Naive thymus-derived CD4-positive, alpha-beta T cell (primary cell): Measurements from ENCODE around the gene INPP5F. TPM values are rescaled to one million over a fixed set of nuclear protein-coding genes. Genes with fewer than 3 reads are reported as not detected.
"Not testable (repeated sequence)": the region's sequence is repeated elsewhere in the genome, so short reads cannot be mapped to it uniquely, and the experiment has no call there.

Experiments used
- ATAC-seq: fragments of 150-1000 bp; cut with Tn5 transposase; 2 replicates; pipeline ENCODE4 v1.10.0; 2021; ENCODE audit warnings: mild to moderate bottlenecking, moderate library complexity
- CTCF ChIA-PET: fragments of 350-600 bp; sonication (Branson Sonifier 250); formaldehyde crosslinking; loops from one replicate; lab custom pipeline; 2021; ENCODE audit warnings: antibody characterized with exemption; lab: Charles Lee
- POLR2A ChIA-PET: fragments of 350-600 bp; sonication (Branson Sonifier 250); formaldehyde crosslinking; loops from one replicate; lab custom pipeline; 2021; ENCODE audit warnings: antibody characterized with exemption, inconsistent platforms; lab: Charles Lee
- DNase-seq, 9 donors: peaks; one replicate each; pipeline versions ENCODE4 v3.0.0 to v3.0.0-alpha.2; 2020 to 2022; ENCODE audit warnings: mixed read lengths in 1 of 9
- H3K27ac ChIP-seq: one replicate; pipeline ENCODE4 v1.7.0; 2013; ENCODE audit warnings: mild to moderate bottlenecking, low read depth, low read length, moderate library complexity
- H3K27me3 ChIP-seq, 2 donors: one replicate each; pipeline ENCODE4 v1.7.0; 2013; ENCODE audit warnings: low read length in 2 of 2, mild to moderate bottlenecking in 2 of 2, moderate library complexity in 2 of 2; ENCODE audit not compliant: control insufficient read depth in 2 of 2, insufficient read depth in 2 of 2
- H3K36me3 ChIP-seq, 3 experiments: 1 replicate in 2 of 3; 2 replicates in 1 of 3; pipeline ENCODE4 v1.7.0; 2013; ENCODE audit warnings: low read length in 3 of 3, mild to moderate bottlenecking in 3 of 3, moderate library complexity in 1 of 3; ENCODE audit not compliant: insufficient read depth in 3 of 3, control insufficient read depth in 2 of 3
- H3K4me1 ChIP-seq, 2 donors: one replicate each; pipeline ENCODE4 v1.7.0; 2013; ENCODE audit warnings: low read length in 2 of 2, mild to moderate bottlenecking in 2 of 2, moderate library complexity in 1 of 2; ENCODE audit not compliant: control insufficient read depth in 2 of 2, insufficient read depth in 2 of 2
- H3K4me3 ChIP-seq: 2 replicates; pipeline ENCODE4 v1.7.0; 2013; ENCODE audit warnings: mild to moderate bottlenecking, low read length
- H3K9me3 ChIP-seq, 3 experiments: 1 replicate in 2 of 3; 2 replicates in 1 of 3; pipeline ENCODE4 v1.7.0; 2013; ENCODE audit warnings: low read length in 3 of 3; ENCODE audit not compliant: control insufficient read depth in 2 of 3
- H3K27ac Mint-ChIP-seq, 9 donors: one replicate each; pipeline ENCODE4 v1.8.0; 2020 to 2022; ENCODE audit warnings: mixed read lengths in 9 of 9, mild to moderate bottlenecking in 8 of 9, moderate library complexity in 5 of 9, inconsistent platforms in 2 of 9
- H3K27me3 Mint-ChIP-seq, 5 donors: one replicate each; pipeline ENCODE4 v1.8.0; 2021 to 2022; ENCODE audit warnings: mixed read lengths in 5 of 5, mild to moderate bottlenecking in 1 of 5
- H3K36me3 Mint-ChIP-seq, 5 donors: one replicate each; pipeline ENCODE4 v1.8.0; 2020 to 2022; ENCODE audit warnings: mixed read lengths in 5 of 5, mild to moderate bottlenecking in 3 of 5, inconsistent platforms in 1 of 5
- H3K4me1 Mint-ChIP-seq, 7 donors: one replicate each; pipeline ENCODE4 v1.8.0; 2020 to 2022; ENCODE audit warnings: mixed read lengths in 7 of 7, mild to moderate bottlenecking in 3 of 7, inconsistent platforms in 1 of 7
- H3K4me3 Mint-ChIP-seq, 10 donors: one replicate each; pipeline ENCODE4 v1.8.0; 2020 to 2022; ENCODE audit warnings: mild to moderate bottlenecking in 10 of 10, mixed read lengths in 10 of 10, moderate library complexity in 6 of 10, inconsistent platforms in 2 of 10
- H3K9me3 Mint-ChIP-seq, 11 donors: one replicate each; pipeline ENCODE4 v1.8.0; 2020 to 2022; ENCODE audit warnings: mixed read lengths in 11 of 11, mild to moderate bottlenecking in 4 of 11, inconsistent platforms in 1 of 11, moderate library complexity in 1 of 11
- intact Hi-C, 2 donors: fragments of 100-400 bp; cut with micrococcal nuclease; formaldehyde crosslinking; loops; one replicate each; pipeline ENCODE4 v1.15.1; 2023
- polyA plus RNA-seq, 2 donors: library from polyadenylated mRNA; unstranded; fragments of 300-500 nt; fragmentation: Illumina TruSeq; gene quantifications; one replicate each; pipeline ENCODE4 v1.2.3, GENCODE V29; 2021
- total RNA-seq, 6 experiments: library from RNA in 5 of 6; stranded (reverse) in 5 of 6; gene quantifications; 1 replicate in 5 of 6; 2 replicates in 1 of 6; pipeline ENCODE4 v1.2.3 and lab custom pipeline; 2021 to 2026

INPP5F gene
- total and polyA plus RNA-seq, 7 experiments from 2014 or later = 3.4 to 12.1 (median 9.7) TPM

- DNase-seq (no peak), ATAC-seq (no peak)
- Histone ChIP-seq H3K27me3 (no peaks in the 10 kb centered on the region), H3K9me3 (peaks cover 0 to 12% (median 0%) of the 10 kb centered on the region in 3 experiments), H3K36me3 (no peaks in the 10 kb centered on the region), H3K4me3 (no peak overlapping the region), H3K27ac (no peak overlapping the region), H3K4me1 (no peaks in the 10 kb centered on the region)
- H3K27ac Mint-ChIP-seq = peak overlapping the region in 3 of 9 donors; percentile 56 to 86 (median 60)
- H3K36me3 Mint-ChIP-seq = peaks cover 0 to 41% (median 12%) of the 10 kb centered on the region in 5 donors
- intact Hi-C loops = loop anchor here in 1 of 2 donors (1.0 kb wide), 1 partner anchor 20 kb away; no protein-coding TSS in a partner anchor
- POLR2A ChIA-PET = interaction anchor here (0.6 to 0.7 kb wide), 2 partner anchors 144 to 163 kb away, joined by 4 read pairs; no protein-coding TSS in a partner anchor
- peak overlapping the region in 5 of 10 donors; percentile 15 to 46 (median 26) for H3K4me3 Mint-ChIP-seq
- peaks cover 4 to 40% (median 11%) of the 10 kb centered on the region in 11 donors for H3K9me3 Mint-ChIP-seq
- peaks cover 5 to 34% (median 10%) of the 10 kb centered on the region in 7 donors for H3K4me1 Mint-ChIP-seq
- peaks cover 0 to 5% (median 0%) of the 10 kb centered on the region in 5 donors for H3K27me3 Mint-ChIP-seq
- CTCF ChIA-PET = interaction anchor here (0.6 to 0.7 kb wide), 3 partner anchors 185 to 1601 kb away, joined by 4 to 6 read pairs (median 4); no protein-coding TSS in a partner anchor
Observed at GRCh38 chr10:119705434-119705831, 20.4 kb upstream of the INPP5F start.

GRCh38 chr10:119706521-119707278 is 19.1 kb upstream of the INPP5F start:
- DNase-seq = no peak
- peak overlapping the region in 3 of 9 donors; percentile 5 to 56 (median 51) for H3K27ac Mint-ChIP-seq
- peak; percentile 28 for ATAC-seq
- ChIA-PET CTCF (interaction anchor here (0.9 kb wide), 1 partner anchor 20 kb away, joined by 3 read pairs; no protein-coding TSS in a partner anchor), POLR2A (no interaction called here)
- Histone ChIP-seq H3K27ac (no peak overlapping the region), H3K4me1 (no peaks in the 10 kb centered on the region), H3K9me3 (peaks cover 0 to 12% (median 0%) of the 10 kb centered on the region in 3 experiments), H3K4me3 (no peak overlapping the region), H3K27me3 (no peaks in the 10 kb centered on the region), H3K36me3 (no peaks in the 10 kb centered on the region)
- H3K9me3 Mint-ChIP-seq = peaks cover 4 to 46% (median 12%) of the 10 kb centered on the region in 11 donors
- H3K36me3 Mint-ChIP-seq = peaks cover 0 to 48% (median 12%) of the 10 kb centered on the region in 5 donors
- H3K4me3 Mint-ChIP-seq = no peak overlapping the region
- peaks cover 0 to 3% (median 0%) of the 10 kb centered on the region in 5 donors for H3K27me3 Mint-ChIP-seq
- intact Hi-C loops = no loop called here
- peaks cover 5 to 32% (median 10%) of the 10 kb centered on the region in 7 donors for H3K4me1 Mint-ChIP-seq

GRCh38 chr10:119707331-119707730 is 18.5 kb upstream of the INPP5F start:
- H3K9me3 ChIP-seq = peaks cover 0 to 12% (median 0%) of the 10 kb centered on the region in 3 experiments
- H3K27me3 Mint-ChIP-seq, H3K36me3 ChIP-seq, H3K4me1 ChIP-seq, intact Hi-C loops, ATAC-seq, H3K4me3 Mint-ChIP-seq, DNase-seq, H3K27me3 ChIP-seq, H3K27ac ChIP-seq, POLR2A ChIA-PET, H3K4me3 ChIP-seq: not testable (repeated sequence)
- CTCF ChIA-PET = interaction anchor here (0.9 kb wide), 1 partner anchor 21 kb away, joined by 3 read pairs; no protein-coding TSS in a partner anchor
- H3K9me3 Mint-ChIP-seq = peaks cover 4 to 46% (median 13%) of the 10 kb centered on the region in 11 donors
- peak overlapping the region in 2 of 9 donors; percentile 34 to 52 for H3K27ac Mint-ChIP-seq
- H3K36me3 Mint-ChIP-seq = peaks cover 0 to 48% (median 12%) of the 10 kb centered on the region in 5 donors
- peaks cover 5 to 32% (median 10%) of the 10 kb centered on the region in 7 donors for H3K4me1 Mint-ChIP-seq

- H3K36me3 ChIP-seq, H3K27ac ChIP-seq, H3K4me1 ChIP-seq, H3K4me3 Mint-ChIP-seq, H3K27me3 ChIP-seq, intact Hi-C loops, H3K27me3 Mint-ChIP-seq, POLR2A ChIA-PET, H3K4me3 ChIP-seq, DNase-seq, ATAC-seq, H3K27ac Mint-ChIP-seq: not testable (repeated sequence)
- H3K9me3 ChIP-seq = peaks cover 0 to 12% (median 0%) of the 10 kb centered on the region in 3 experiments
- peaks cover 0 to 40% (median 12%) of the 10 kb centered on the region in 5 donors for H3K36me3 Mint-ChIP-seq
- H3K4me1 Mint-ChIP-seq = peaks cover 0 to 10% (median 5%) of the 10 kb centered on the region in 7 donors
- peaks cover 4 to 40% (median 13%) of the 10 kb centered on the region in 11 donors for H3K9me3 Mint-ChIP-seq
- CTCF ChIA-PET = interaction anchor here (0.7 kb wide), 1 partner anchor 16 kb away, joined by 3 read pairs; no protein-coding TSS in a partner anchor
Observed at GRCh38 chr10:119710935-119711334, 14.9 kb upstream of the INPP5F start.

- no peaks in the 10 kb centered on the region for H3K27me3 ChIP-seq
- H3K27me3 Mint-ChIP-seq = peaks cover 0 to 4% (median 0%) of the 10 kb centered on the region in 5 donors
- peaks cover 0 to 4% (median 3%) of the 10 kb centered on the region in 7 donors for H3K4me1 Mint-ChIP-seq
- H3K9me3 ChIP-seq = no peaks in the 10 kb centered on the region
- ChIA-PET CTCF (interaction anchor here (0.6 kb wide), 1 partner anchor 514 kb away, joined by 3 read pairs; no protein-coding TSS in a partner anchor), POLR2A (interaction anchor here (0.7 to 2.0 kb wide), 2 partner anchors 11 to 12 kb away, joined by 3 to 8 read pairs; partner anchors contain the start of gene INPP5F)
- no peaks in the 10 kb centered on the region for H3K36me3 ChIP-seq
- no peak for ATAC-seq
- intact Hi-C loops = no loop called here
- no peak overlapping the region for H3K27ac Mint-ChIP-seq
- H3K9me3 Mint-ChIP-seq = peaks cover 0 to 17% (median 6%) of the 10 kb centered on the region in 11 donors
- no peak for DNase-seq
- no peak overlapping the region for H3K27ac ChIP-seq
- H3K4me1 ChIP-seq = no peaks in the 10 kb centered on the region
- no peak overlapping the region for H3K4me3 Mint-ChIP-seq
- no peak overlapping the region for H3K4me3 ChIP-seq
- peaks cover 0 to 17% (median 0%) of the 10 kb centered on the region in 5 donors for H3K36me3 Mint-ChIP-seq
Observed at GRCh38 chr10:119713744-119714483, 11.9 kb upstream of the INPP5F start.

GRCh38 chr10:119714484-119714816 is 11.4 kb upstream of the INPP5F start:
- H3K27me3 Mint-ChIP-seq = peaks cover 0 to 4% (median 0%) of the 10 kb centered on the region in 5 donors
- ATAC-seq (no peak), DNase-seq (no peak)
- intact Hi-C loops = no loop called here
- no peak overlapping the region for H3K27ac ChIP-seq
- no peak overlapping the region for H3K27ac Mint-ChIP-seq
- H3K4me3 ChIP-seq = no peak overlapping the region
- H3K4me1 Mint-ChIP-seq = no peaks in the 10 kb centered on the region
- peaks cover 0 to 13% (median 0%) of the 10 kb centered on the region in 5 donors for H3K36me3 Mint-ChIP-seq
- H3K4me1 ChIP-seq = no peaks in the 10 kb centered on the region
- H3K27me3 ChIP-seq = no peaks in the 10 kb centered on the region
- H3K9me3 ChIP-seq = no peaks in the 10 kb centered on the region
- no peak overlapping the region for H3K4me3 Mint-ChIP-seq
- H3K36me3 ChIP-seq = no peaks in the 10 kb centered on the region
- ChIA-PET POLR2A (interaction anchor here (2.0 kb wide), 1 partner anchor 11 kb away, joined by 8 read pairs; the partner anchor contains the start of gene INPP5F), CTCF (no interaction called here)
- peaks cover 0 to 17% (median 6%) of the 10 kb centered on the region in 11 donors for H3K9me3 Mint-ChIP-seq
